NCI-H82 treated with DMSO at 0.1 percent for 48 hours (cell line): ENCODE data around the gene PLXNC1.

Source experiments
- DNase-seq: peaks from one replicate; lab custom pipeline; 2025; ENCODE audit not compliant: unreplicated experiment; lab: John Stamatoyannopoulos, UW

The PLXNC1 gene

DNA sequence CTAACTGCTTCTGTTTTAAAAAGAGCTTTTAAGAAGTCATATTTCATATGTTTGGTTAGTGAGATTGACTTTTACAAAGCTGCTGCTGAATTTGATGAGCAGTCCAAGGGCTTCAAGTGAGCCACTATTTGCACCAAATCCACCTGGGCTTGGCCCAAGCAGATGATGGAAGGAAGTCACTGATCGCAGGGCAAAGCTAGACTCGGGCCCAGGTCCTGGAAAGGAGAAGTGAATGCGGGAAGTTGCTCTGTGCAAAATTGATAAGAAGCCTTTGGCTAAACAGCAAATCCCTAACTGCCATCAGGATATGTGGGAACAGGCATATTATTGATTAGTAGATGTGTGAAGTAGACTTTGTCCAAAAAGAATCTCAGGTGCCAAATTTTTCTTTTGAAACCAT is 30.5 kb downstream of the PLXNC1 start:
- DNase-seq, result no peak

DNA sequence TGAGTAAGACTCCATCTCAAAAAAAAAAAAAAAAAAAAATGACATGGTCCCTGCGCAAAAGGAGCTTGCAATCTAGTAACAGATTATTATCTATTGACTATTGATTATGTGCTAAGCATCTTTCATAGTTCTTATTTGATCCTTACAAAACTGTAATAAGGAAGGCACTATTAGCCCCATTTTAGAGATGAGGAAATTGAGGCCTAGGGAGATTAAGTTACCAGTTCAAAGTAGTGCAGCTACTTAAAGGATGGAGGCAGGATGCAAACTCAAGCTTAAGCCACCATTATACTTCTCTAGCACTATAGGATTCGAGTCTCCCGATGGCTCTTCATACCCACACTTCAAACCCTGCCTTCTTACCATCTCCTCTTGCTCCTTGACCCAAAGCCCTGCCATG is 31.3 kb downstream of the PLXNC1 start:
- DNase-seq, result no peak

DNA sequence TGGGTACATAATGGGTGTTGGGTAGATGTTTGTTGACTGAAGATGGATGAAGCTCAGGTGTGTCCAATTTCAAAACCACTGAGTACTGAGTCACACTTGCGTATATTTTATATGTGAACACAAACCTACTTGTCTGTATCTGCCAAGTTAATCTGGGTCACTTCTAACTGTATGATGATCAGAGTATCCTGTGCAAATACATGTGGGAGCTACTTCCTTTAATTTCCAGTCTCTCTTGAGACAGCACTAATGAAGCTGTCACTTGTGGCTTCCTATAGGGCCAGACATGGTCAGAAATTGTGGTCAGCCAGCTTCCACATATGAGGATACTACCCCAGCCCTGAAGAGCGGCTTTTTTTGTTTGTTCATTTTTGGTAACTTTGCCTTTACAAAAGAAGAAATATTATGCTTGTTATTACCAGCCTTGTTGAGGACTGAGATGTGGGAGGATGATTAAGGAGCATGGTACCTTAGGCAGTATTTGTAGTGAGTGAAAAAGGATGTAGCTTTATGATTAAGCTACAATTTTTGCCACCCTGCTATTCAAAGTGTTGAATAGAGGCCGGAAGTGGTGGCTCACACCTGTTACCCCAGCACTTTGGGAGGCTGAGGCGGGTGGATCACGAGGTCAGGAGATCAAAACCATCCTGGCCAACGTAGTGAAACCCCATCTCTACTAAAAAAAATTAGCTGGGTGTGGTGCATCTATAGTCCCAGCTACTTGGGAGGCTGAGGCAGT is 32.4 kb downstream of the PLXNC1 start:
- DNase-seq, result no peak

DNA sequence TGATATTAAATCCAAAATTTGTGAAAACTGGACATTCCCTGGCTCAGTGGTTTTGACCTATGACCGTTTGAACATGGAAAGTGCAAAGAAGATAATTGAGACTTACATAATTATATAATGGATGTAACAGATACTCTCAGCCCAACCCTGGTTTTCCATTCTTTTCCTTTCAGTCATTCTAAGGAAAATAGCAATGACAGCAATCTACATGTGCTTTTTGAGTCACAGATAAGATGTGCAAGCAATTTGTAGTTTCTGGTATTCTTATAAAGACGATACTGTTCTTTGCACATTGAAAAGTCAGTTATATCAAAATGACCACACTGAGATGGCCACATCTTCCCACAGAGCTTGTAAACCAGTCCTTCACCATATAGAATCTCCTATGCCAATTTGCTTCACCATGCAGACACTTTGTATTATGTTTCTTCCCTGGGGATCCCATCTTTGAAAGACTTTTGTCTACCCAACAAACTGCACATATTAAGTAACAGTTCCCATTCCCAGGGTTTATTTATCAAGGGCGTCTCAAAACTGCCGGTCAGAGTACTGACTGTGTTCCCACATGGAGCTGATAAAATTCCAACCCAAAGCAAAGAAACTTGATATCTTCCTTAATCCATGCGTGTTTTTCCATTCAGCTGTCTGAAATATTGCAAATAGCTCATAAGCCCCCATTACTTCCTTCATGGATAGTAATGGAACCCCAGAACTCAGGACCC is 34.8 kb downstream of the PLXNC1 start:
- DNase-seq, result no peak

GRCh38 chr12:94183708-94184379 is 35.5 kb downstream of the PLXNC1 start:
- no peak for DNase-seq

DNA sequence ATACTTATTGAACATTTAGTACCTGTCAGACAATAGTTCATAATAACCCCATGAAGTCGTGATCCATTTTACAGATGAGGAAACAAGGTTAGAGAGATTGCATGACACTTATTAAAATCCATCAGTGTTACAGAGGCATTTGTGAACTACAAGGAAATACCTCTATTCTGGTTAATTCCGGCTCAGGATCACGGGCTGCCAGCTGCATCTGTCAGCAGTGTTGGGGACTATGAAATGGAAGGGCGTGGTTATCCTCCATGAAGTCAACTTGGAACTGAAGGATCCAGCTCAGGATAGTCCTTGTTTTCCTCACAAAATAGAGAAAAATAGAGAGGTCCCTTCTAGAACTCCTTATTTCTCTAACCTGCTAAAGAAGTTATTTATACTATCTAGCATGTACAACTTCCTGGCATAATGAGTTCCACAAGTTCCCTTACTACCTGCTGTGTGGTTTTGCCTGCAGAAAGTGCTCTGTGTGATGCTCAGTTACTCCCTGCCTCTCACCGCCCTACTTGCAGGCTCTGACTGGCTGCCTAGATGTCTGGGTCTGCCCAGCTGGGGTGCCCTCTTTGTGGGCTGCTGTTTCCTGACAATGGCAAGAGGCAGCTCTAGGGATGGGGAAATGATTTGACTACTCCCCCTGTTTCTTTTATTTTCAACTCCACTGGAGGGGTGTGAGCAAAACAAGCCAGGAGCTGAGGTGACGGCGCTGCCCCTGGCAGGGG is 36.8 kb downstream of the PLXNC1 start:
- no peak for DNase-seq

DNA sequence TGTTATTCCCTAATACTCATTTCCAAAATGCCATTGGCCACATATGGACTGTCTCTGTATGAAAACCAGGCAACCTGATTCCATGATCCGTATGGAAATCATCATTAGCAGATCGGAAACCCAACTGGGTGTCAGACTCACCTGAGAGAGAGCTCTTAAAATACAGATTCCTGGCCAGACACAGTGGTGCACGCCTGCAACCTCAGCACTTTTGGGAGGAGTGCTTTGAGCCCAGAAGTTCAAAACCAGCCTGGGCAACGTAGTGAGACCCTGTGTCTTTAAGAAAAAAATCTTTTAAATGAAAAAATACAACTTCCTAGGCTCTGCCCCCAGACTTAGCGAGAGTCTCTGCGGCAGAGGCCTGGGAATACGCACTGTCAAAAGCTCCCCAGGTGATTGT is 37.4 kb downstream of the PLXNC1 start:
- no peak for DNase-seq

DNA sequence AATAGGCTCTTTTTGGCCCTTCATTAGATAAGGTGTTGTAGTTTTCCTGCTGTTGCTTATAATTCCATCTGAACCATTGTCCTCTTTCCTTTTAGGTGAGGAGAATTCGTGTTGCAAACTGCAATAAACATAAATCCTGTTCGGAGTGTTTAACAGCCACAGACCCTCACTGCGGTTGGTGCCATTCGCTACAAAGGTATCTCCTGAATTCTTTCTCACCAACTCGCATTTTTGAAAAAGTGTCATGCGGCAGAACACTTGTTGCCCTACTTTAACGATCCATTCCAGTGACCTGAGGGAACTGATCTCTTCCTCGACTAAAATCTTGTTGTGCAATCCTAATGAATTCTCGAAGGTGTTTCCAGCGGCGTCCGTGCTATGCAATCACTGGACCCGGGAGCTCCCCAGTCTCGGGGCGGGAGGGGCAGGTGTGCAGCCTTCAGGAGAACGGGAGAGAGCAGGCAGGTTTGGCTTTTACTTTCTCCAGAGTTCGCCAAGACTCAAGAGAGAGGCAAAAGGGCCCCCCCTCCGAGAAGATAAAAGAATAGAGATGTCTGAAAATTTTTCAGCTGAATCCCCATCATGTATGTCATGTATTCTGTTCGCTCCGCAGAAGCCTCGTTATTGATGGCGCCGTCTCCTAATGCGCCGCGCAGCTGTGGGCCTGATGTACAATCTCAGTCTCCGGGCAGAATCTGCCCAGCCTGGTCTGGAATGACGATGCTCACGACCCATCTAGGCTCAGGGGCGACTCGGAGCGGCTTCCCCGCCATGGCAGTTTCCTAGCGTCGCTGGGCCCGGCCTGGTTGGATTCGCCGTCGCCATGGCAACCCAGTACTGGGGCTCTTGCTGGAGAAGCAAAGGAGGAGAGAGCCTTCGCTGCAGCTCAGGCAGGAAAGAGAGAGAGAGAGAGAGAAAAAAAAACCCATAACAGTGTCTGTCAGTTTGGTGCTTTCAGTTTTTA is 38.2 kb downstream of the PLXNC1 start:
- DNase-seq, result no peak

GRCh38 chr12:94187361-94187760 is 39.0 kb downstream of the PLXNC1 start:
- no peak for DNase-seq

GRCh38 chr12:94190623-94191022 is 42.2 kb downstream of the PLXNC1 start:
- DNase-seq, result peak; percentile 31

DNA sequence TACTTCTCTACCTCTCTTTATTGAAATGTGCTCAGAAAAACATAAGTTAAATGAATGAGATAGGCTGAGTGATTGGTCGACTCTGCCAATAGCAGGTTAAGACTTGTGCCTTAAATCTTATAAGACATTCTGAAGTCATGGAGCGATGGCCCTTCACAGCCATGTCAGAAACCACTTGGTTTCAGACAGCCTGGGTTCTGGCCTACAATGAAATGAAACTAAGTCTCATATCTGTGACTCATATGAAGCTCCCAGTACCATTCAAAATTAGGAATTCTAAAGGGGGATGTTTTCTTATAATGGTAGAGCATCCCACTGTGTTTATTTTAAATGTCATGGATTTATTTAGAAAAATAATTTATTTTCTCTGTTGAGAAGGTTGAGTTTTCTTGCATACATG is 42.6 kb downstream of the PLXNC1 start:
- DNase-seq, result no peak

GRCh38 chr12:94191811-94192210 is 43.4 kb downstream of the PLXNC1 start:
- no peak for DNase-seq

DNA sequence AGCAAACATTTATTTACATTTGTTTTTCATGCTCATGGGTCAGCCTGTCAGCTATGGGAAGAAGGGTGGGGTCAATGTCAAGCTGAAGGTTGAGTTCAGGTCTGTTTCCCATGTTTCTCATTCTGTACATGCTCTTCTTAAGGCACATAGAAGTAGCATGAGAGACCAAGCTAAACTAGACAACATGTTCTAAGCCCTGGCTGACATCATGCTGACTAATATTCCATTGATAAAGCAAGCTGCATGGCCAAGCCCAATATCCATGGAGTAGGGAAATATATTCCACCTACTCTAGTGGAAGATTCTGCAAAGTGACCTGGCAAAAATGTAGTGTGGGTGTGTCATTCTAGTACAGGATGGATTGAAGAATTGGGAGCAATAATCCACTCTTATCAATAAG is 44.1 kb downstream of the PLXNC1 start:
- no peak for DNase-seq

- DNase-seq, result no peak
These were observed 44.8 kb downstream of the PLXNC1 start for GRCh38 chr12:94193168-94193567.

DNA sequence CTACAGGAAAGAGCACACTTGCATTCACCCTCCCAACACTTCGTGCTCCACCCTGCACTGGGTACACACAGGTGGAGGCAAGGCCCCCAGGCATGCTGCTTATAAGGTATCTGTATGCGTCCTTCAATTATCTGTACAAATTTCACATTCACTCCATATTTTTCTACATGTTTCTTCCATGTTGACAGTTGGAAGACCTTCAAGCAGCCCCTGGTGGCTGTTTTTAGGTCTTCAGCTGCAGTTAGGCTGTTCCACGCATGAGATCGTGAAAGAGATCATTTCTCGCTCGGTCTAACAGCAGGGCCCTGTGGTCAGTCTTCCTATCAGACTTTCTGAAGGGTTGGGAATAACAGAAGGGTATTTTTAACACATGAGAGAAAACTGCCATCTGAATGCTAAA is 47.1 kb downstream of the PLXNC1 start:
- DNase-seq, result no peak

- no peak for DNase-seq
These were observed 50.1 kb downstream of the PLXNC1 start for GRCh38 chr12:94198469-94198868.

- no peak for DNase-seq
These were observed 50.5 kb downstream of the PLXNC1 start for GRCh38 chr12:94198872-94199271.

GRCh38 chr12:94200069-94200468 is 51.7 kb downstream of the PLXNC1 start:
- no peak for DNase-seq

- DNase-seq, result no peak
These were observed 52.3 kb downstream of the PLXNC1 start for GRCh38 chr12:94200695-94201094.
